ENCODE data around the gene RARA. TPM values are rescaled to one million over a fixed set of nuclear protein-coding genes. Genes with fewer than 3 reads are reported as not detected.

Gene RARA
- total and polyA plus RNA-seq, 2 donors (not counting 1 experiment from before 2014, with no cell fraction given): 7.0 to 7.8 TPM

DNA sequence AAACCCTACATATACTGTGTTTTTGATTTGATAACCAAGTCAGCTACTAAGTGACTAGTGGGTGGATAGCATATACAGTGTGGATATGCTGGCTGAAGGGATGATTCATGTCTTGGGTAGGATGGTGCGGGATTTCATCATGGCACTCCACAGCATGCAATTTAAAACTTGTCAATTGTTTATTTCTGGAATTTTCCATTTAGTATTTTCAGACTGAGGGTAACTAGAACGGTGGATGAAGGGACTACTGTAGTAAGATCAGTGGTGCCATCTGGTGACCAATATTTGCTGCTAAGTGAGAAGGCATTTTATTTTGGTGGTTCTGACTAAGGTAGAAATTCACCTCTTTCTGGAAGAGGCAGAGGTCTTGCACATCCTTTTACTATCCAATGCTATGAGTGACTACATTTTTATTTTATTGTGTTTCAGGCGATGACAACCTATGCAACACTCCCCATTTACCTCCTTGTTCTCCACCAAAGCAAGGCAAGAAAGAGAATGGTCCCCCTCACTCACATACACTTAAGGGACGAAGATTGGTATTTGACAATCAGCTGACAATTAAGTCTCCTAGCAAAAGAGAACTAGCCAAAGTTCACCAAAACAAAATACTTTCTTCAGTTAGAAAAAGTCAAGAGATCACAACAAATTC, 18.2 kb upstream of the RARA start:
- peaks cover 6% of the 10 kb centered on the region for H3K4me1 ChIP-seq (ENCODE audit: control insufficient read depth, extremely low read depth, insufficient read depth, low read length)

DNA sequence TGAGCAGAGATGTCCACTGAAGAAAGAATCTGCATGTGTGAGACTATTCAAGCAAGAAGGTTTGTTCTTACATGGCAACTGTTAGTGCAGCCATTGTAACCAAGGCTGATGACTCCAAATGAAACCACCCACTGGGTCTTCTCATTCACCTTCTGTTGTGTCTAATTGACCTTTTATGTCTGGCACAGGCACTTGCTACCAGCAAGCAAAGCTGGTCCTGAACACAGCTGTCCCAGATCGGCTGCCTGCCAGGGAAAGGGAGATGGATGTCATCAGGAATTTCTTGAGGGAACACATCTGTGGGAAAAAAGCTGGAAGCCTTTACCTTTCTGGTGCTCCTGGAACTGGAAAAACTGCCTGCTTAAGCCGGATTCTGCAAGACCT, 17.7 kb upstream of the RARA start:
- no peak overlapping the region for H3K27ac ChIP-seq (ENCODE audit: insufficient read depth, low read length)
- no peaks in the 10 kb centered on the region for H3K27me3 ChIP-seq (ENCODE audit: control insufficient read depth, insufficient read depth, low read length)
- no peak overlapping the region for H3K4me3 ChIP-seq (replicated peaks in 1 of 4; ENCODE audit: control extremely low read depth in 1 of 4, insufficient read depth in 1 of 4, low read depth in 3 of 4, low read length in 4 of 4)
- peaks cover 11% of the 10 kb centered on the region for H3K79me2 ChIP-seq (ENCODE audit: control insufficient read depth, insufficient read depth, low read length)
- no peaks in the 10 kb centered on the region for H4K20me1 ChIP-seq (ENCODE audit: control insufficient read depth, extremely low read depth, insufficient read depth, low read length)
- H3K9me3 ChIP-seq (ENCODE audit: control insufficient read depth, insufficient read depth, low read depth, low read length): no peaks in the 10 kb centered on the region
- peaks cover 6% of the 10 kb centered on the region for H3K4me1 ChIP-seq (ENCODE audit: control insufficient read depth, extremely low read depth, insufficient read depth, low read length)
- no peak for DNase-seq (ENCODE audit: low read depth in 2 of 2)
- TF ChIP-seq EZH2 (IDR thresholded peaks at IDR 0.05; ENCODE audit: low read length, missing control alignments): no peak
- TF ChIP-seq, protein P1, sequence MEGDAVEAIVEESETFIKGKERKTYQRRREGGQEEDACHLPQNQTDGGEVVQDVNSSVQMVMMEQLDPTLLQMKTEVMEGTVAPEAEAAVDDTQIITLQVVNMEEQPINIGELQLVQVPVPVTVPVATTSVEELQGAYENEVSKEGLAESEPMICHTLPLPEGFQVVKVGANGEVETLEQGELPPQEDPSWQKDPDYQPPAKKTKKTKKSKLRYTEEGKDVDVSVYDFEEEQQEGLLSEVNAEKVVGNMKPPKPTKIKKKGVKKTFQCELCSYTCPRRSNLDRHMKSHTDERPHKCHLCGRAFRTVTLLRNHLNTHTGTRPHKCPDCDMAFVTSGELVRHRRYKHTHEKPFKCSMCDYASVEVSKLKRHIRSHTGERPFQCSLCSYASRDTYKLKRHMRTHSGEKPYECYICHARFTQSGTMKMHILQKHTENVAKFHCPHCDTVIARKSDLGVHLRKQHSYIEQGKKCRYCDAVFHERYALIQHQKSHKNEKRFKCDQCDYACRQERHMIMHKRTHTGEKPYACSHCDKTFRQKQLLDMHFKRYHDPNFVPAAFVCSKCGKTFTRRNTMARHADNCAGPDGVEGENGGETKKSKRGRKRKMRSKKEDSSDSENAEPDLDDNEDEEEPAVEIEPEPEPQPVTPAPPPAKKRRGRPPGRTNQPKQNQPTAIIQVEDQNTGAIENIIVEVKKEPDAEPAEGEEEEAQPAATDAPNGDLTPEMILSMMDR (conservative IDR thresholded peaks at IDR 0.05 in 1 of 2, IDR thresholded peaks at IDR 0.05 in 1 of 2; ENCODE audit: low read depth in 1 of 2, low read length in 2 of 2): no peak
- H3K4me2 ChIP-seq (ENCODE audit: extremely low read depth, insufficient read depth, low read length): no peak overlapping the region
- H3K9ac ChIP-seq (ENCODE audit: insufficient read depth, low read length): no peak overlapping the region
- peaks cover 10% of the 10 kb centered on the region for H3K36me3 ChIP-seq (ENCODE audit: control insufficient read depth, insufficient read depth, low read length)
- H2AFZ ChIP-seq (ENCODE audit: low read length): no peak overlapping the region

More for the DNA sequence above, 18.2 kb upstream of the RARA start:
- Histone ChIP-seq H3K27ac (ENCODE audit: insufficient read depth, low read length) (peak overlapping the region; percentile 24), H3K9ac (ENCODE audit: insufficient read depth, low read length) (no peak overlapping the region), H3K79me2 (ENCODE audit: control insufficient read depth, insufficient read depth, low read length) (peaks cover 11% of the 10 kb centered on the region), H4K20me1 (ENCODE audit: control insufficient read depth, extremely low read depth, insufficient read depth, low read length) (no peaks in the 10 kb centered on the region), H3K4me3 (replicated peaks in 1 of 4; ENCODE audit: control extremely low read depth in 1 of 4, insufficient read depth in 1 of 4, low read depth in 3 of 4, low read length in 4 of 4) (no peak overlapping the region), H2AFZ (ENCODE audit: low read length) (no peak overlapping the region), H3K27me3 (ENCODE audit: control insufficient read depth, insufficient read depth, low read length) (no peaks in the 10 kb centered on the region), H3K9me3 (ENCODE audit: control insufficient read depth, insufficient read depth, low read depth, low read length) (no peaks in the 10 kb centered on the region), H3K4me2 (ENCODE audit: extremely low read depth, insufficient read depth, low read length) (no peak overlapping the region), H3K36me3 (ENCODE audit: control insufficient read depth, insufficient read depth, low read length) (peaks cover 8% of the 10 kb centered on the region)
- TF ChIP-seq, protein P1 (conservative IDR thresholded peaks at IDR 0.05 in 1 of 2, IDR thresholded peaks at IDR 0.05 in 1 of 2; ENCODE audit: low read depth in 1 of 2, low read length in 2 of 2): peak; percentile 64 to 71
- no peak for TF ChIP-seq EZH2 (IDR thresholded peaks at IDR 0.05; ENCODE audit: low read length, missing control alignments)
- peak; percentile 84 to 97 for DNase-seq (ENCODE audit: low read depth in 2 of 2)

DNA sequence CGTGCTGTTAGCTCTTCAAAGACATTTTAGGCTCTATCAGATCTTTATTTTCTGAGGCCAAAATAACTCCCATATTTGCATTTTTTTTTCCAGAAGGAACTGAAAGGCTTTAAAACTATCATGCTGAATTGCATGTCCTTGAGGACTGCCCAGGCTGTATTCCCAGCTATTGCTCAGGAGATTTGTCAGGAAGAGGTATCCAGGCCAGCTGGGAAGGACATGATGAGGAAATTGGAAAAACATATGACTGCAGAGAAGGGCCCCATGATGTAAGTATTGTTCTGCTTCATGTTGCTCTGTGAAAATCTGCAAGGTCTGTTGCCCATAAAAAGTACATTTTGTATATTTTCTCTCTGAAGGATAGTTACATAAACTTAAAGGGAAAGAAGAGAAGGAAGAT, 15.6 kb upstream of the RARA start:
- TF ChIP-seq, protein P1 (conservative IDR thresholded peaks at IDR 0.05 in 1 of 2, IDR thresholded peaks at IDR 0.05 in 1 of 2; ENCODE audit: low read depth in 1 of 2, low read length in 2 of 2): no peak
- TF ChIP-seq EZH2 (IDR thresholded peaks at IDR 0.05; ENCODE audit: low read length, missing control alignments): no peak
- no peaks in the 10 kb centered on the region for H3K27me3 ChIP-seq (ENCODE audit: control insufficient read depth, insufficient read depth, low read length)
- H4K20me1 ChIP-seq (ENCODE audit: control insufficient read depth, extremely low read depth, insufficient read depth, low read length): no peaks in the 10 kb centered on the region
- H2AFZ ChIP-seq (ENCODE audit: low read length): no peak overlapping the region
- H3K4me3 ChIP-seq (replicated peaks in 1 of 4; ENCODE audit: control extremely low read depth in 1 of 4, insufficient read depth in 1 of 4, low read depth in 3 of 4, low read length in 4 of 4): no peak overlapping the region
- no peak overlapping the region for H3K9ac ChIP-seq (ENCODE audit: insufficient read depth, low read length)
- H3K36me3 ChIP-seq (ENCODE audit: control insufficient read depth, insufficient read depth, low read length): peaks cover 10% of the 10 kb centered on the region
- H3K4me1 ChIP-seq (ENCODE audit: control insufficient read depth, extremely low read depth, insufficient read depth, low read length): peaks cover 10% of the 10 kb centered on the region
- DNase-seq (ENCODE audit: low read depth in 2 of 2): peak in 1 of 2 donors; percentile 45
- no peak overlapping the region for H3K4me2 ChIP-seq (ENCODE audit: extremely low read depth, insufficient read depth, low read length)
- H3K27ac ChIP-seq (ENCODE audit: insufficient read depth, low read length): no peak overlapping the region
- H3K9me3 ChIP-seq (ENCODE audit: control insufficient read depth, insufficient read depth, low read depth, low read length): no peaks in the 10 kb centered on the region
- peaks cover 8% of the 10 kb centered on the region for H3K79me2 ChIP-seq (ENCODE audit: control insufficient read depth, insufficient read depth, low read length)

All from fibroblast of lung (primary cell).